ENCODE results near the gene SORCS2.

GRCh38 chr4:7674706-7675105 is 482.4 kb downstream of the SORCS2 start:
- TF ChIP-seq POLR2A (IDR thresholded peaks at IDR 0.05) (no peak), CTCF (IDR thresholded peaks at IDR 0.05) (no peak)
